K562 (cell line): Measurements from ENCODE around the gene NUP85. TPM values are rescaled to one million over a fixed set of nuclear protein-coding genes. Genes with fewer than 3 reads are reported as not detected.

Experiments
- ATAC-seq: fragments of 200-7000 bp; cut with Tn5 transposase; 3 replicates; pipeline ENCODE4 v1.9.1; 2020; ENCODE audit warnings: moderate library complexity
- BruUV-seq: library from RNA; stranded (reverse); fragments of 400-500 nt; replicated peaks from 2 replicates; lab custom pipeline; 2021; lab: Mats Ljungman, UMichigan
- CTCF ChIA-PET: fragments of 300-600 bp; formaldehyde crosslinking; extraction: SDS; loops from one replicate; lab custom pipeline; 2021; ENCODE audit warnings: low intra/inter-chr PET ratio; lab: Yijun Ruan, JAX
- POLR2A ChIA-PET: fragments of 300-600, 350-650 bp; sonication (Branson Sonifier 250); formaldehyde crosslinking; extraction: SDS; loops from one replicate; lab custom pipeline; 2021; ENCODE audit warnings: antibody characterized with exemption, inconsistent platforms; lab: Yijun Ruan, JAX
- DNase-seq, 4 experiments: peaks; one replicate each; pipeline versions ENCODE4 v3.0.0 to v3.0.0-alpha.2; 2011 to 2018; ENCODE audit warnings: low spot score in 3 of 4, mixed read lengths in 3 of 4; ENCODE audit errors: extremely low read depth in 1 of 4
- FAIRE-seq: peaks from 2 replicates; lab custom pipeline; 2011; peaks lifted over from hg19 to GRCh38; lab: Jason Lieb, UNC
- H2AFZ ChIP-seq: 2 replicates; pipeline ENCODE4 v1.6.0; 2011; ENCODE audit warnings: low read depth, low read length, control low read depth, inconsistent platforms
- H3K27ac ChIP-seq: fragments of 200-600 bp; 3 replicates; pipeline ENCODE4 v1.8.0; 2011; ENCODE audit warnings: low read depth, mild to moderate bottlenecking, control low read depth, inconsistent platforms, low read length, moderate library complexity, mixed read lengths; ENCODE audit errors: extremely low read depth
- H3K27me3 ChIP-seq, 2 experiments: fragments of 300-600 bp in 1 of 2; 2 replicates in 1 of 2; 3 replicates in 1 of 2; pipeline versions ENCODE4 v1.6.0 to v1.8.0; 2011; ENCODE audit warnings: inconsistent platforms in 2 of 2, low read length in 2 of 2, mild to moderate bottlenecking in 1 of 2, mixed read lengths in 1 of 2, moderate library complexity in 1 of 2; ENCODE audit not compliant: control insufficient read depth in 2 of 2, insufficient read depth in 2 of 2
- H3K36me3 ChIP-seq: fragments of 300-600 bp; 3 replicates; pipeline ENCODE4 v1.8.0; 2011; ENCODE audit warnings: mild to moderate bottlenecking, low read length, inconsistent platforms; ENCODE audit not compliant: control insufficient read depth, insufficient read depth
- H3K4me1 ChIP-seq, 2 experiments: fragments of 200-600 bp in 1 of 2; replicated peaks in 1 of 2; 2 replicates in 1 of 2; 3 replicates in 1 of 2; pipeline versions ENCODE4 v1.5.1 to v1.8.0; 2011; ENCODE audit warnings: inconsistent platforms in 2 of 2, low read length in 2 of 2, mild to moderate bottlenecking in 1 of 2, mixed read lengths in 1 of 2, moderate library complexity in 1 of 2; ENCODE audit not compliant: control insufficient read depth in 2 of 2, insufficient read depth in 2 of 2
- H3K4me2 ChIP-seq: 2 replicates; pipeline ENCODE4 v1.6.1; 2011; ENCODE audit warnings: low read length, control low read depth, inconsistent platforms, mixed read lengths; ENCODE audit not compliant: insufficient read depth
- H3K4me3 ChIP-seq: fragments of 200-600 bp; sonication (generic), shearing (Covaris generic); 2 replicates; pipeline ENCODE4 v1.5.1; 2016; ENCODE audit warnings: control low read depth, inconsistent platforms
- H3K79me2 ChIP-seq: fragments of 200-600 bp; 3 replicates; pipeline ENCODE4 v1.8.0; 2011; ENCODE audit warnings: low read length, inconsistent platforms; ENCODE audit not compliant: control insufficient read depth, insufficient read depth
- H3K9ac ChIP-seq, 2 experiments: 2 replicates each; pipeline versions ENCODE4 v1.6.0 to v1.6.1; 2011; ENCODE audit warnings: low read depth in 2 of 2, low read length in 2 of 2, control low read depth in 1 of 2, inconsistent platforms in 1 of 2, mild to moderate bottlenecking in 1 of 2, mixed read lengths in 1 of 2; ENCODE audit not compliant: insufficient read depth in 1 of 2
- H3K9me1 ChIP-seq: one replicate; pipeline ENCODE4 v1.6.0; 2011; ENCODE audit warnings: inconsistent platforms, mild to moderate bottlenecking, low read length, moderate library complexity; ENCODE audit not compliant: control insufficient read depth, insufficient read depth
- H3K9me3 ChIP-seq: replicated peaks from 2 replicates; pipeline ENCODE4 v1.5.1; 2011; ENCODE audit warnings: low read depth, low read length, inconsistent platforms; ENCODE audit not compliant: control insufficient read depth, insufficient read depth
- H4K20me1 ChIP-seq: replicated peaks from 2 replicates; pipeline ENCODE4 v1.6.1; 2011; ENCODE audit warnings: low read length, inconsistent platforms, mixed read lengths; ENCODE audit not compliant: control insufficient read depth, insufficient read depth
- ARID4B ChIP-seq: sonication (generic); formaldehyde crosslinking; IDR thresholded peaks from 2 replicates; pipeline ENCODE4 v1.8.0; 2022; ENCODE audit warnings: mild to moderate bottlenecking, missing genetic modification reagents
- BRF1 ChIP-seq: IDR thresholded peaks from 3 replicates; pipeline ENCODE4 v1.6.1; 2011; ENCODE audit warnings: borderline replicate concordance, mild to moderate bottlenecking; ENCODE audit not compliant: insufficient read length; ENCODE audit errors: extremely low read depth
- CBX5 ChIP-seq: IDR thresholded peaks from 2 replicates; pipeline ENCODE4 v1.6.1; 2014; ENCODE audit warnings: low read depth, borderline replicate concordance
- E2F3 ChIP-seq: fragments of 250-450 bp; sonication (Bioruptor Pico); IDR thresholded peaks from 2 replicates; pipeline ENCODE4 v1.4.0; 2020; ENCODE audit warnings: mild to moderate bottlenecking
- HDAC8 ChIP-seq: fragments of 450-650 bp; IDR thresholded peaks from 2 replicates; pipeline ENCODE4 v1.6.1; 2016; ENCODE audit warnings: mild to moderate bottlenecking, missing genetic modification characterization, moderate library complexity, missing compliant biosample characterization
- HDGF ChIP-seq: fragments of 450-650 bp; IDR thresholded peaks from 2 replicates; pipeline ENCODE4 v1.6.1; 2016
- ID3 ChIP-seq, 2 experiments: fragments of 250-450 bp in 1 of 2; fragments of 450-650 bp in 1 of 2; sonication (Bioruptor Pico) in 1 of 2; IDR thresholded peaks; 2 replicates each; pipeline versions ENCODE4 v1.6.1 to v1.8.0; 2016 to 2021; ENCODE audit warnings: mild to moderate bottlenecking in 2 of 2, moderate library complexity in 2 of 2, missing compliant biosample characterization in 1 of 2, missing genetic modification characterization in 1 of 2
- MYNN ChIP-seq, 2 experiments: sonication (generic); formaldehyde crosslinking in 1 of 2; IDR thresholded peaks; 2 replicates each; pipeline versions ENCODE4 v1.5.0 to v1.6.1; 2016 to 2020; ENCODE audit warnings: antibody characterized with exemption in 1 of 2, missing genetic modification reagents in 1 of 2
- NFIC ChIP-seq: fragments of 450-650 bp; IDR thresholded peaks from 2 replicates; pipeline ENCODE4 v1.6.1; 2017; ENCODE audit warnings: mild to moderate bottlenecking, inconsistent platforms
- POLR3A ChIP-seq: IDR thresholded peaks from 2 replicates; pipeline ENCODE4 v1.6.1; 2011; ENCODE audit warnings: borderline replicate concordance, mild to moderate bottlenecking, moderate library complexity; ENCODE audit not compliant: insufficient read length, insufficient read depth; ENCODE audit errors: extremely low read depth
- RBFOX2 ChIP-seq: fragments of 200-400 bp; formaldehyde crosslinking; IDR thresholded peaks from 2 replicates; pipeline ENCODE4 v1.6.1; 2017; ENCODE audit warnings: low read depth, mild to moderate bottlenecking, low read length, moderate library complexity
- RNF2 ChIP-seq: sonication (generic); IDR thresholded peaks from 2 replicates; pipeline ENCODE4 v1.6.1; 2016
- TRIM25 ChIP-seq: fragments of 450-650 bp; IDR thresholded peaks from 2 replicates; pipeline ENCODE4 v1.7.0; 2016; ENCODE audit warnings: borderline replicate concordance
- XRCC5 ChIP-seq: fragments of 200-400 bp; formaldehyde crosslinking; IDR thresholded peaks from 2 replicates; pipeline ENCODE4 v1.6.1; 2017; ENCODE audit warnings: low read depth, mild to moderate bottlenecking, low read length
- ZC3H4 ChIP-seq: sonication (generic); formaldehyde crosslinking; IDR thresholded peaks from 2 replicates; pipeline ENCODE4 v1.9.0; 2021; ENCODE audit warnings: missing genetic modification reagents, borderline replicate concordance
- ZNF76 ChIP-seq: fragments of 250-450 bp; sonication (Bioruptor Pico); IDR thresholded peaks from 2 replicates; pipeline ENCODE4 v1.4.0; 2020; ENCODE audit warnings: mild to moderate bottlenecking, moderate library complexity, borderline replicate concordance
- WGBS: fragments of 100-300 bp; shearing (Covaris generic); methylation state at CpG from one replicate; pipeline ENCODE4 v1.1.6; 2016; ENCODE audit warnings: low coverage, mixed read lengths; ENCODE audit not compliant: insufficient coverage; ENCODE audit errors: missing lambda C conversion rate; 5-methylcytosine and 5-hydroxymethylcytosine counted together
- in situ Hi-C: fragments of 300-500 bp; cut with MboI; formaldehyde crosslinking; loops from 4 replicates; pipeline ENCODE4 v1.15.0; 2018; ENCODE audit warnings: inconsistent platforms, mixed read lengths
- intact Hi-C: fragments of 100-400 bp; cut with micrococcal nuclease; formaldehyde crosslinking; loops from 2 replicates; pipeline ENCODE4 v1.14.2; 2022
- polyA plus RNA-seq, 8 experiments: library from polyadenylated mRNA; depleted of rRNA in 4 of 8; stranded (reverse) in 5 of 8; unstranded in 3 of 8; fragments of >200 nt; fragmentation: Nextera tagmentation in 2 of 8; fragmentation: Illumina TruSeq in 1 of 8; extraction: Ambion mirVana in 2 of 8; extraction: Trizol in 1 of 8; gene quantifications; 2 replicates each; pipeline versions ENCODE4 v1.2.1 to v1.2.3, GENCODE V29; 2011 to 2014; ENCODE audit warnings: inconsistent platforms in 1 of 8, missing spikeins in 1 of 8
- total RNA-seq, 7 experiments: library from RNA; depleted of rRNA in 6 of 7; stranded (reverse); fragments of >200 nt in 6 of 7; fragmentation: Illumina TruSeq in 2 of 7; extraction: Trizol in 2 of 7; gene quantifications; 2 replicates each; pipeline versions ENCODE4 v1.2.1 to v1.2.3, GENCODE V29; 2011 to 2021; ENCODE audit warnings: low replicate concordance in 1 of 7

The NUP85 gene
- total and polyA plus RNA-seq, 9 of the 15 experiments (the other 6 are each of a cell fraction or from before 2014, with no cell fraction given): 50.2 to 177 (median 110) TPM

GRCh38 chr17:75239214-75239613 is 33.7 kb downstream of the NUP85 start:
- no TSS peak for BruUV-seq
- DNase-seq (no peak), ATAC-seq (no peak), FAIRE-seq (no peak)
- 89% methylated on average over 12 of the region's 12 CpGs for WGBS
- Histone ChIP-seq H3K4me1 (peaks cover 14 to 36% of the 10 kb centered on the region in 2 experiments), H3K36me3 (peaks cover 98% of the 10 kb centered on the region), H2AFZ (no peak overlapping the region), H3K9me1 (no peaks in the 10 kb centered on the region), H4K20me1 (peaks cover 19% of the 10 kb centered on the region; the same call in 1 of the 2 replicates), H3K27ac (no peak overlapping the region), H3K9ac (0 out of 4 replicates have a peak overlapping the region, but pooled peaks of 1 of the 2 experiments have one; percentile 15), H3K79me2 (no peaks in the 10 kb centered on the region), H3K4me3 (no peak overlapping the region), H3K9me3 (no peaks in the 10 kb centered on the region), H3K4me2 (no peak overlapping the region), H3K27me3 (no peaks in the 10 kb centered on the region)
- ChIA-PET POLR2A (interaction anchor here (0.6 to 3.1 kb wide), 13 partner anchors 9 to 658 kb away, joined by 3 to 38 read pairs (median 3); partner anchors contain the start of genes ARMC7, GGA3, GRB2 and MIF4GD), CTCF (interaction anchor here (0.9 to 2.8 kb wide), 3 partner anchors 165 to 278 kb away, joined by 3 to 10 read pairs (median 4); no protein-coding TSS in a partner anchor)
- intact Hi-C loops: loop anchor here (5.0 kb wide), 1 partner anchor 127 kb away; no protein-coding TSS in a partner anchor
- in situ Hi-C loops: no loop called here
- TF ChIP-seq E2F3 (CRISPR knock-in tag): no peak
- TF ChIP-seq XRCC5: no peak
- no peak for TF ChIP-seq RNF2
- TF ChIP-seq POLR3A: no peak
- TF ChIP-seq CBX5: no peak
- TF ChIP-seq TRIM25: no peak
- no peak for TF ChIP-seq HDGF
- TF ChIP-seq ARID4B: no peak
- no peak for TF ChIP-seq ID3 (CRISPR knock-in tag; IDR thresholded peaks at IDR 0.05)
- TF ChIP-seq ID3 (tag; IDR thresholded peaks at IDR 0.05): no peak
- no peak for TF ChIP-seq ZNF76
- 0 out of 2 replicates have a peak, but pooled peaks have one; percentile 21 for TF ChIP-seq RBFOX2
- TF ChIP-seq HDAC8: no peak
- TF ChIP-seq BRF1: no peak
- TF ChIP-seq MYNN (IDR thresholded peaks at IDR 0.05): 0 out of 2 replicates have a peak, but pooled peaks have one; percentile 11
- no peak for TF ChIP-seq MYNN (CRISPR knock-in tag; IDR thresholded peaks at IDR 0.05)
- no peak for TF ChIP-seq NFIC
- 0 out of 2 replicates have a peak, but pooled peaks have one; percentile 1 for TF ChIP-seq ZC3H4 (CRISPR knock-in tag)
